NCI-H460 (cell line): ENCODE results near the gene ADCY9. TPM values are rescaled to one million over a fixed set of nuclear protein-coding genes. Genes with fewer than 3 reads are reported as not detected.
"Not testable (repeated sequence)": the region's sequence is repeated elsewhere in the genome, so short reads cannot be mapped to it uniquely, and the experiment has no call there.

Source experiments
- DNase-seq: peaks from one replicate; pipeline ENCODE4 v3.0.0-alpha.2; 2016; ENCODE audit warnings: low read depth; ENCODE audit errors: extremely low read depth
- small RNA-seq, 2 experiments: library from RNA; depleted of rRNA; stranded (forward); fragments of <200 nt; gene quantifications; one replicate each; pipeline ENCODE3, GENCODE V24; 2014
- total RNA-seq: library from RNA; depleted of rRNA; stranded (reverse); fragments of >200 nt; shearing (Covaris generic); gene quantifications from 2 replicates; pipeline ENCODE4 v1.2.3, GENCODE V29; 2014; rRNA removed

The ADCY9 gene
- total RNA-seq, 1 experiment from 2014 or later: 8.8 TPM

- no peak for DNase-seq
These were observed 179.0 kb downstream of the ADCY9 start for GRCh38 chr16:3937066-3937875.

GRCh38 chr16:3935921-3936320 is 180.3 kb downstream of the ADCY9 start:
- DNase-seq: no peak

- no peak for DNase-seq
These were observed 181.6 kb downstream of the ADCY9 start for GRCh38 chr16:3934491-3935181.

GRCh38 chr16:3927147-3927546 is 189.1 kb downstream of the ADCY9 start:
- DNase-seq: not testable (repeated sequence)

- no peak for DNase-seq
These were observed 191.5 kb downstream of the ADCY9 start for GRCh38 chr16:3924763-3925162.

GRCh38 chr16:3922241-3922640 is 194.0 kb downstream of the ADCY9 start:
- DNase-seq: no peak

GRCh38 chr16:3920206-3920605 is 196.0 kb downstream of the ADCY9 start:
- DNase-seq: no peak

- DNase-seq: no peak
These were observed 196.8 kb downstream of the ADCY9 start for GRCh38 chr16:3919413-3919812.

GRCh38 chr16:3915426-3916260 is 200.6 kb downstream of the ADCY9 start:
- no peak for DNase-seq

- no peak for DNase-seq
These were observed 203.3 kb downstream of the ADCY9 start for GRCh38 chr16:3912897-3913296.

Small RNAs within 50 kb of the gene (small RNA-seq; reads per million reads assigned to genes)
- gene AC009171.1: 0 reads per million in 2 experiments

Other genes with a start within 250 kb of the ADCY9 start
- gene CREBBP, start 235.7 kb downstream of the ADCY9 start, total RNA-seq: 15.2 and 15.8 TPM in 2 replicates
- not detected in 2 replicates for gene SRL, start 125.6 kb upstream of the ADCY9 start, total RNA-seq
- 21.1 and 22.0 TPM in 2 replicates for gene TFAP4, start 156.6 kb upstream of the ADCY9 start, total RNA-seq
- gene GLIS2, start 199.6 kb upstream of the ADCY9 start, total RNA-seq: 4.3 and 6.3 TPM in 2 replicates
- 65.7 and 80.6 TPM in 2 replicates for gene PAM16, start 234.9 kb upstream of the ADCY9 start, total RNA-seq